ENCODE results near the gene TES. TPM values are rescaled to one million over a fixed set of nuclear protein-coding genes. Genes with fewer than 3 reads are reported as not detected.

The TES gene
- total RNA-seq, 6 experiments from 2014 or later, result 10.4 to 29.3 (median 22.4) TPM

- peaks cover 16% of the 10 kb centered on the region for H3K9me3 Mint-ChIP-seq
- TF ChIP-seq, protein P1, sequence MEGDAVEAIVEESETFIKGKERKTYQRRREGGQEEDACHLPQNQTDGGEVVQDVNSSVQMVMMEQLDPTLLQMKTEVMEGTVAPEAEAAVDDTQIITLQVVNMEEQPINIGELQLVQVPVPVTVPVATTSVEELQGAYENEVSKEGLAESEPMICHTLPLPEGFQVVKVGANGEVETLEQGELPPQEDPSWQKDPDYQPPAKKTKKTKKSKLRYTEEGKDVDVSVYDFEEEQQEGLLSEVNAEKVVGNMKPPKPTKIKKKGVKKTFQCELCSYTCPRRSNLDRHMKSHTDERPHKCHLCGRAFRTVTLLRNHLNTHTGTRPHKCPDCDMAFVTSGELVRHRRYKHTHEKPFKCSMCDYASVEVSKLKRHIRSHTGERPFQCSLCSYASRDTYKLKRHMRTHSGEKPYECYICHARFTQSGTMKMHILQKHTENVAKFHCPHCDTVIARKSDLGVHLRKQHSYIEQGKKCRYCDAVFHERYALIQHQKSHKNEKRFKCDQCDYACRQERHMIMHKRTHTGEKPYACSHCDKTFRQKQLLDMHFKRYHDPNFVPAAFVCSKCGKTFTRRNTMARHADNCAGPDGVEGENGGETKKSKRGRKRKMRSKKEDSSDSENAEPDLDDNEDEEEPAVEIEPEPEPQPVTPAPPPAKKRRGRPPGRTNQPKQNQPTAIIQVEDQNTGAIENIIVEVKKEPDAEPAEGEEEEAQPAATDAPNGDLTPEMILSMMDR (IDR thresholded peaks at IDR 0.05), result no peak
- no peak overlapping the region for H3K4me3 Mint-ChIP-seq
- peaks cover 24% of the 10 kb centered on the region for H3K36me3 Mint-ChIP-seq (ENCODE audit: low read depth)
- peaks cover 6% of the 10 kb centered on the region for H3K4me1 Mint-ChIP-seq (ENCODE audit: low read depth)
- DNase-seq, result no peak
- no peak overlapping the region for H3K27ac Mint-ChIP-seq
- no peaks in the 10 kb centered on the region; the same call in 1 of the 2 replicates for H3K27me3 Mint-ChIP-seq (ENCODE audit: insufficient read depth)
Observed at GRCh38 chr7:116187400-116187799, 22.9 kb upstream of the TES start.

DNA sequence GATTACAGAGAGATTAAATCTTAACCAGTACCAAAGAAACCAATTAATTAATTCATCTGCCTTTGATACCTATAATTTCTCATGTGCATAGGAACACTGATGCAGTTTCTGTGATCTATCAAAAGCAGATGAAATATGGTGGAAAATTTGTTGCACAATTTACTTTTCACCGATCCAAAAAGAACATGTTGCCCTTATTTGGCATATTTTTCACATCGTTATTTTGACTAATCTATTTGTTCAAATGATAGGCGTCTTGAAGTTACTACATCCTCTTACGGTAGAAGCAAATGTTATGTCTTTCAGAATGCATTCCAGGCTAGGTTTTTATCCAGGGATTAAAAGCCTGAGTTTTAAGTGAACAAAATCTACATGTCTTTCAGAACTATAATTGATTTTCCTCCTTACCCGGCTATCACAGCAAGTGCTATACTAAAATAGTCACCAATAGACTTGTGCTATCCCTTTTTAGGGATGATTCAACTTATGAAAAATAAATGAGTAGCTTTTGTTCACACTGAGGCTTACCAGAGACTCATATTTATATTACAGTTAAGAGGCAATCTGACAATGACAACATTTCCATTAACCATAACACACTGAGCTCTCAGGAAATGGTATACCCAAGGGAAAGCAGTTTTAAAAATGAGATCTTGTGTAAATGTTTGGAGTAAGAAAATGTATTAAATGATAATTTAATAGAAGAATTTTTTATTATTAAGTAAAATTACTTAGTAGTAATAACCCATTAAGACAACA, 16.8 kb upstream of the TES start:
- Mint-ChIP-seq H3K27ac (no peak overlapping the region), H3K9me3 (no peaks in the 10 kb centered on the region), H3K4me3 (no peak overlapping the region), H3K4me1 (ENCODE audit: low read depth) (peaks cover 45% of the 10 kb centered on the region), H3K27me3 (ENCODE audit: insufficient read depth) (no peaks in the 10 kb centered on the region), H3K36me3 (ENCODE audit: low read depth) (no peaks in the 10 kb centered on the region)
- no peak for DNase-seq
- TF ChIP-seq, protein P1 (IDR thresholded peaks at IDR 0.05), result no peak

DNA sequence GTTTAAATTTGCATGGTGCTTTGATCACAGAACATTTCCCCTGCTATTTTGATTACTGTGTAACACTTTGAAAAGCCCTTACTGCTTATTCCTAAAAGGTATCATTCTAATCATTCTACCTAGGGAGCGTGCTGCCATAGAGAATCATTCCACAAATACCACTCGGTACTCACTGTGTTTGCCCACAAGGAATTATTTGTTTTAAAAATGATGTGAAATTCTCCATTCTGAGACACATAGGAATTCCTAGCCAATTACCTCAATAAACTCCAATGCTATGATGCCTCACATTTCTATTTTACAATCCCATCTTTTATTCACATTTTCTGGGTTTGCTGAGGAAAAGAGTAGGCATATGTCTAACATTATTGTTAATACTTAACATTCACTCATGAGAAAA, 16.2 kb upstream of the TES start:
- H3K27ac Mint-ChIP-seq, result no peak overlapping the region
- no peak for DNase-seq
- no peaks in the 10 kb centered on the region for H3K27me3 Mint-ChIP-seq (ENCODE audit: insufficient read depth)
- H3K4me1 Mint-ChIP-seq (ENCODE audit: low read depth), result peaks cover 51% of the 10 kb centered on the region
- no peaks in the 10 kb centered on the region for H3K9me3 Mint-ChIP-seq
- no peaks in the 10 kb centered on the region for H3K36me3 Mint-ChIP-seq (ENCODE audit: low read depth)
- TF ChIP-seq, protein P1 (IDR thresholded peaks at IDR 0.05), result no peak
- no peak overlapping the region for H3K4me3 Mint-ChIP-seq

DNA sequence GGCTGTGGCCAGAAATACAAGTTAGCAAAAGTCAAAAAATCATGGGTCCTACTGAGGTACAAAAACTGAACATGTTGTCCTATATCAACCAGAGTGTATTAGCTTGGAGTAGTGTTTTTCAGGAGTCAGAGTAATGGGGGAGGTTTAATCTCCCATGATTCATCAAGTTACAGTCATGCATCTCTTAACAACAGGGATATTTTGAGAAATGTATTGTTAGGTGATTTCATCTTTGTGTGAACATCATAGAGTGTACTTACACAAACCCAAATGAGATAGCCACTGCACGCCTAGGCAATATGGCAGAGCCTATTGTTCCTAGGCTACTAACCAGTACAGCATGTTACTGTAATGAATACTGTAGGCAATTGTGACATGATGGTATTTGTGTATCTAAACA, 14.9 kb upstream of the TES start:
- Mint-ChIP-seq H3K4me1 (ENCODE audit: low read depth) (peaks cover 55% of the 10 kb centered on the region), H3K36me3 (ENCODE audit: low read depth) (no peaks in the 10 kb centered on the region), H3K4me3 (no peak overlapping the region), H3K27ac (no peak overlapping the region; the same call in 1 of the 2 replicates), H3K9me3 (no peaks in the 10 kb centered on the region), H3K27me3 (ENCODE audit: insufficient read depth) (no peaks in the 10 kb centered on the region)
- TF ChIP-seq, protein P1 (IDR thresholded peaks at IDR 0.05), result no peak
- peak; percentile 32 for DNase-seq

DNA sequence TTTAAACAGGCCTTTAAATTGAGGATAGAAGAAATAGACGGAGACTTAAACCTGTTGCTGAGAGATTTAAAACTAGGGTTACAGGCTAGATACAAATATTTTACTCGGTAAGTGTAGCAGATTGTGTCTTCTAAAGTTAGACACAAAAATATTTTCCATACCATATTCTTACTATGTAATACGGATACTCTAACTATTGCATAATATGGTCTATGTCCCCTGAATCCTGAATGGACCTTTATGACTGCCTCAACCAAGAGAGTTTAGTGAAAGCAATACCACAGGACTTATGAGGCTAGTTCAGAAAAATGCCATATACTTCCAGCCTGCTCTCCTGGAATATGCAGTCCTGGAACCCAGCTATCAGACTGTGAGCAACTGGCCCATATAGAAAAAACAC, 13.4 kb upstream of the TES start:
- H3K4me1 Mint-ChIP-seq (ENCODE audit: low read depth), result peaks cover 68% of the 10 kb centered on the region
- no peaks in the 10 kb centered on the region for H3K27me3 Mint-ChIP-seq (ENCODE audit: insufficient read depth)
- TF ChIP-seq, protein P1 (IDR thresholded peaks at IDR 0.05), result no peak
- H3K9me3 Mint-ChIP-seq, result no peaks in the 10 kb centered on the region
- no peak for DNase-seq
- H3K4me3 Mint-ChIP-seq, result no peak overlapping the region
- H3K27ac Mint-ChIP-seq, result no peak overlapping the region; the same call in 1 of the 2 replicates
- no peaks in the 10 kb centered on the region for H3K36me3 Mint-ChIP-seq (ENCODE audit: low read depth)

All from HFFc6 (cell line).